ENCODE data around the gene SRF. TPM values are rescaled to one million over a fixed set of nuclear protein-coding genes. Genes with fewer than 3 reads are reported as not detected.
A peak's percentile ranks its signal among the peaks of the same experiment; 100 is the strongest.

SRF gene
- total and polyA plus RNA-seq, 3 donors from 2014 or later, result 28.4 to 39.2 (median 36.5) TPM

- Histone ChIP-seq H3K36me3 (ENCODE audit: low read depth, missing control alignments) (no peaks in the 10 kb centered on the region), H3K4me1 (peaks cover 18% of the 10 kb centered on the region), H3K27me3 (no peaks in the 10 kb centered on the region), H3K9me3 (no peaks in the 10 kb centered on the region), H3K27ac (peak overlapping the region; percentile 93 to 99), H3K4me3 (peak overlapping the region; percentile 90 to 94)
- no peak for DNase-seq
- 1% methylated on average over 32 to 54 of the region's 57 CpGs for WGBS, 2 donors
- TF ChIP-seq POLR2A (IDR thresholded peaks at IDR 0.05) (no peak), CTCF (IDR thresholded peaks at IDR 0.05) (no peak)
- intact Hi-C loops (cut with DNase I; ENCODE audit: low total_unique reads), result no loop called here
These were observed 636 bp downstream of the SRF start for GRCh38 chr6:43171707-43172103.

DNA sequence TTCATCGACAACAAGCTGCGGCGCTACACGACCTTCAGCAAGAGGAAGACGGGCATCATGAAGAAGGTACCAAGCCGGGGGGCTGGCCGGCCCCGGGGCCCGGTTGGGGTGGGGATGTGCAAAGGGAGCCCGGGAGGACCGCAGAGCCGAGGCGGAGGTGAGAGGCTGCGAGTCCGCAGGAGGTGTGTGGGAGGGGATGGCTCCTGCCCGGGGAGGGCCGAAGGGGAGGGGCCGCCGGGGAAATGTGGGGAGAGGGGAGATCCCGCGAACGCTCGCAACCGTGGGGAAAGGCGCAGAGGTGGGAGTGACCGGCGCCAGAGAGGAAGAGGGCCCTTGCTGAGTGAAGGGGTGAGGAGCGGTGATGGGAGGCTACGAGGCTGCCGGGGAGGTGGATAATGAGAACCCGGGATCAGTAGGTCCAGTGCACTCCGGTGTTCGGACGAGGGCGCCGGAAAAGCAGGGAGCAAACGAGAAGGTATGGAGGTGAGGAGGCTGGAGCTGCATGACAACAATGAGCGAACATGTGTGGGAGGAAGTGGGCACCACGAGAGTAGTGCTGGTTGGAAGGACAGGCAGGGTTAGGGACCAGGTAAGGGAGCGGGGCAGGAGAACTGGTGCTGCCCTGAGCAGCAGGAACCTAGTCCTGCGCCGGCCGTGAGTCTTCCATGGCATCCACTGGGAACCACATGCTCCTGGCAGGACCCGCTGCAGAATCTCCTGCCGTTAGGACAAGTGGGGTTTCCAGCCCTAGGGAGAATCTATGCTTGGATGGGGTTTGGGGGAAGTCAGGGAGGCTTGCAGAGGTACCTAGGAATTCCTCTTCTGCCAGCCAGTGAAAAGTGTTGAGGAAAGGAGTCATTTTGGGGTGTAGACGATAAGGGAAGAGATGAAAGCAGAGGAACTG lies 1.3 kb downstream of the SRF start:
- Histone ChIP-seq H3K4me1 (peaks cover 18% of the 10 kb centered on the region), H3K36me3 (ENCODE audit: low read depth, missing control alignments) (no peaks in the 10 kb centered on the region), H3K27me3 (no peaks in the 10 kb centered on the region), H3K4me3 (peak overlapping the region; percentile 90 to 94), H3K9me3 (no peaks in the 10 kb centered on the region), H3K27ac (peak overlapping the region; percentile 93 to 99)
- TF ChIP-seq CTCF (IDR thresholded peaks at IDR 0.05) (no peak), POLR2A (IDR thresholded peaks at IDR 0.05) (no peak)
- peak; percentile 62 for DNase-seq
- intact Hi-C loops (cut with DNase I; ENCODE audit: low total_unique reads), result no loop called here
- 1 to 2% methylated on average over 46 of the region's 46 CpGs for WGBS, 2 donors

GRCh38 chr6:43173591-43174262 lies 2.7 kb downstream of the SRF start:
- no peak for DNase-seq
- Histone ChIP-seq H3K4me3 (peak overlapping the region; percentile 43 to 56), H3K4me1 (peaks cover 18% of the 10 kb centered on the region), H3K36me3 (ENCODE audit: low read depth, missing control alignments) (no peaks in the 10 kb centered on the region), H3K27ac (peak overlapping the region; percentile 93 to 99), H3K27me3 (no peaks in the 10 kb centered on the region), H3K9me3 (no peaks in the 10 kb centered on the region)
- 20 to 36% methylated on average over 5 to 11 of the region's 11 CpGs for WGBS, 2 donors
- intact Hi-C loops (cut with DNase I; ENCODE audit: low total_unique reads), result no loop called here
- no peak for TF ChIP-seq CTCF (IDR thresholded peaks at IDR 0.05)
- TF ChIP-seq POLR2A (IDR thresholded peaks at IDR 0.05), result no peak

- WGBS, 2 donors, result 0 to 3% methylated on average over 8 to 32 of the region's 32 CpGs
- peaks cover 18% of the 10 kb centered on the region for H3K4me1 ChIP-seq
- TF ChIP-seq POLR2A (IDR thresholded peaks at IDR 0.05), result peak; percentile 32
- TF ChIP-seq CTCF (IDR thresholded peaks at IDR 0.05), result peak; percentile 8 to 47 (median 35)
- H3K4me3 ChIP-seq, result peak overlapping the region; percentile 43 to 56
- H3K27me3 ChIP-seq, result no peaks in the 10 kb centered on the region
- H3K27ac ChIP-seq, result peak overlapping the region; percentile 93 to 99
- no peaks in the 10 kb centered on the region for H3K36me3 ChIP-seq (ENCODE audit: low read depth, missing control alignments)
- intact Hi-C loops (cut with DNase I; ENCODE audit: low total_unique reads), result no loop called here
- no peaks in the 10 kb centered on the region for H3K9me3 ChIP-seq
- DNase-seq, result peak; percentile 99
These were observed 3.4 kb downstream of the SRF start for GRCh38 chr6:43174263-43175112.
